H9 (cell line): ENCODE results near the gene NTSR2. TPM values are rescaled to one million over a fixed set of nuclear protein-coding genes. Genes with fewer than 3 reads are reported as not detected.

Source experiments
- DNase-seq: peaks from one replicate; pipeline ENCODE4 v3.0.0-alpha.2; 2017
- H2AFZ ChIP-seq: one replicate; pipeline ENCODE4 v1.6.1; 2013; ENCODE audit warnings: mild to moderate bottlenecking, low read length, control low read depth, moderate library complexity
- H2AK5ac ChIP-seq: 2 replicates; pipeline ENCODE4 v1.6.1; 2013; ENCODE audit warnings: low read length, control low read depth, mixed read lengths; ENCODE audit not compliant: insufficient read length
- H2BK120ac ChIP-seq: one replicate; pipeline ENCODE4 v1.6.1; 2013; ENCODE audit warnings: low read depth, mild to moderate bottlenecking, low read length, control low read depth, inconsistent platforms; ENCODE audit not compliant: poor library complexity, severe bottlenecking
- H2BK12ac ChIP-seq: 2 replicates; pipeline ENCODE4 v1.6.1; 2013; ENCODE audit warnings: low read length, control low read depth, mixed read lengths, low read depth; ENCODE audit not compliant: insufficient read length
- H2BK15ac ChIP-seq: 2 replicates; pipeline ENCODE4 v1.6.1; 2013; ENCODE audit warnings: low read depth, low read length, control low read depth
- H2BK20ac ChIP-seq: one replicate; pipeline ENCODE4 v1.6.1; 2013; ENCODE audit warnings: low read depth, mild to moderate bottlenecking, low read length, control low read depth, inconsistent platforms; ENCODE audit not compliant: poor library complexity, severe bottlenecking
- H2BK5ac ChIP-seq: 2 replicates; pipeline ENCODE4 v1.6.1; 2013; ENCODE audit warnings: low read length, control low read depth, mixed read lengths; ENCODE audit not compliant: insufficient read length
- H3K14ac ChIP-seq: 2 replicates; pipeline ENCODE4 v1.6.1; 2013; ENCODE audit warnings: low read length, control low read depth; ENCODE audit not compliant: insufficient read depth
- H3K18ac ChIP-seq: 2 replicates; pipeline ENCODE4 v1.6.1; 2013; ENCODE audit warnings: low read depth, mild to moderate bottlenecking, mixed read lengths, low read length, control low read depth; ENCODE audit not compliant: insufficient read length
- H3K23ac ChIP-seq: 2 replicates; pipeline ENCODE4 v1.6.1; 2013; ENCODE audit warnings: low read length, control low read depth, mixed read lengths, low read depth; ENCODE audit not compliant: insufficient read length
- H3K23me2 ChIP-seq: 2 replicates; pipeline ENCODE4 v1.6.1; 2013; ENCODE audit warnings: low read depth, mild to moderate bottlenecking, mixed read lengths, low read length, control low read depth; ENCODE audit not compliant: insufficient read length, poor library complexity, severe bottlenecking
- H3K27ac ChIP-seq: 2 replicates; pipeline ENCODE4 v1.5.1; 2013; ENCODE audit warnings: low read length, control low read depth, mixed read lengths, low read depth; ENCODE audit not compliant: insufficient read length
- H3K27me3 ChIP-seq: 2 replicates; pipeline ENCODE4 v1.6.1; 2013; ENCODE audit warnings: low read length, control low read depth, inconsistent platforms; ENCODE audit not compliant: insufficient read depth
- H3K4ac ChIP-seq: 2 replicates; pipeline ENCODE4 v1.6.1; 2013; ENCODE audit warnings: low read depth, mild to moderate bottlenecking, control low read depth, inconsistent platforms, low read length, moderate library complexity
- H3K4me1 ChIP-seq: 2 replicates; pipeline ENCODE4 v1.6.1; 2013; ENCODE audit warnings: low read length, control low read depth, inconsistent platforms; ENCODE audit not compliant: insufficient read depth
- H3K4me2 ChIP-seq: 2 replicates; pipeline ENCODE4 v1.6.1; 2013; ENCODE audit warnings: low read length, control low read depth, mixed read lengths; ENCODE audit not compliant: insufficient read length, insufficient read depth
- H3K56ac ChIP-seq: 2 replicates; pipeline ENCODE4 v1.6.1; 2013; ENCODE audit warnings: low read depth, mild to moderate bottlenecking, mixed read lengths, low read length, control low read depth; ENCODE audit not compliant: insufficient read length
- H3K79me1 ChIP-seq: 2 replicates; pipeline ENCODE4 v1.6.1; 2013; ENCODE audit warnings: low read depth, mild to moderate bottlenecking, moderate library complexity, low read length, control low read depth, inconsistent platforms; ENCODE audit not compliant: insufficient read depth, poor library complexity, severe bottlenecking
- H3K79me2 ChIP-seq: 2 replicates; pipeline ENCODE4 v1.6.1; 2013; ENCODE audit warnings: low read length, control low read depth, inconsistent platforms; ENCODE audit not compliant: insufficient read depth
- H3K9ac ChIP-seq: 2 replicates; pipeline ENCODE4 v1.6.1; 2013; ENCODE audit warnings: low read length, control low read depth, mixed read lengths; ENCODE audit not compliant: insufficient read length; ENCODE audit errors: extremely low read depth
- H3K9me3 ChIP-seq: one replicate; pipeline ENCODE4 v1.6.1; 2013; ENCODE audit warnings: low read depth, low read length, inconsistent platforms; ENCODE audit not compliant: control insufficient read depth
- H3T11ph ChIP-seq: one replicate; pipeline ENCODE4 v1.6.1; 2013; ENCODE audit warnings: mild to moderate bottlenecking, low read length, control low read depth, inconsistent platforms
- H4K20me1 ChIP-seq: one replicate; pipeline ENCODE4 v1.6.1; 2013; ENCODE audit not compliant: control insufficient read depth, insufficient read length, insufficient read depth
- H4K5ac ChIP-seq: 2 replicates; pipeline ENCODE4 v1.6.1; 2013; ENCODE audit warnings: low read depth, mild to moderate bottlenecking, mixed read lengths, low read length, control low read depth; ENCODE audit not compliant: insufficient read length
- H4K8ac ChIP-seq: replicated peaks from 2 replicates; pipeline ENCODE4 v1.6.1; 2013; ENCODE audit warnings: low read length, control low read depth, mixed read lengths, low read depth; ENCODE audit not compliant: insufficient read length
- H4K91ac ChIP-seq: 2 replicates; pipeline ENCODE4 v1.6.1; 2013; ENCODE audit warnings: low read depth, mild to moderate bottlenecking, moderate library complexity, mixed read lengths, low read length, control low read depth; ENCODE audit not compliant: insufficient read length
- H3K27ac Mint-ChIP-seq, 3 experiments: 2 replicates in 2 of 3; 3 replicates in 1 of 3; pipeline ENCODE4 v1.8.0; 2020 to 2021; ENCODE audit warnings: mixed read lengths in 3 of 3, mild to moderate bottlenecking in 1 of 3, moderate library complexity in 1 of 3
- H3K27me3 Mint-ChIP-seq: 2 replicates; pipeline ENCODE4 v1.8.0; 2021; ENCODE audit warnings: low read depth, mild to moderate bottlenecking, moderate library complexity, mixed read lengths
- H3K36me3 Mint-ChIP-seq, 3 experiments: 2 replicates in 2 of 3; 3 replicates in 1 of 3; pipeline ENCODE4 v1.8.0; 2020 to 2021; ENCODE audit warnings: low read depth in 3 of 3, mixed read lengths in 3 of 3; ENCODE audit not compliant: insufficient read depth in 1 of 3
- H3K4me1 Mint-ChIP-seq, 2 experiments: 2 replicates each; pipeline ENCODE4 v1.8.0; 2020; ENCODE audit warnings: mixed read lengths in 2 of 2
- H3K4me3 Mint-ChIP-seq, 2 experiments: 2 replicates in 1 of 2; 3 replicates in 1 of 2; pipeline ENCODE4 v1.8.0; 2020 to 2021; ENCODE audit warnings: mild to moderate bottlenecking in 2 of 2, mixed read lengths in 2 of 2, moderate library complexity in 1 of 2
- H3K9me3 Mint-ChIP-seq, 2 experiments: 2 replicates in 1 of 2; 3 replicates in 1 of 2; pipeline ENCODE4 v1.8.0; 2020; ENCODE audit warnings: mild to moderate bottlenecking in 2 of 2, mixed read lengths in 2 of 2, moderate library complexity in 1 of 2
- CTCF ChIP-seq: fragments of 200-600 bp; sonication (generic); conservative IDR thresholded peaks from 3 replicates; pipeline ENCODE4 v1.8.0; 2021; ENCODE audit warnings: antibody characterized with exemption, mild to moderate bottlenecking
- WGBS: extraction: QIAGEN DNeasy Blood & Tissue Kit; methylation state at CpG from one replicate; pipeline ENCODE4 v1.1.7; 2013; ENCODE audit warnings: missing lambda C conversion rate, low lambda C conversion rate, mixed read lengths; ENCODE audit not compliant: insufficient read length; ENCODE audit errors: extremely low coverage; 5-methylcytosine and 5-hydroxymethylcytosine counted together
- total RNA-seq: library from RNA; stranded (reverse); gene quantifications from 2 replicates; pipeline ENCODE4 v1.2.1, GENCODE V29; 2021

Gene NTSR2
- total RNA-seq, 1 experiment from 2014 or later, result not detected

- Histone ChIP-seq H3K56ac (no peak overlapping the region), H3K9me3 (no peaks in the 10 kb centered on the region), H4K5ac (no peak overlapping the region), H4K91ac (no peak overlapping the region), H2BK15ac (no peak overlapping the region), H3K4ac (no peak overlapping the region), H2AFZ (no peak overlapping the region), H4K20me1 (no peaks in the 10 kb centered on the region), H4K8ac (no peak overlapping the region), H3K79me2 (no peaks in the 10 kb centered on the region), H3K18ac (no peak overlapping the region), H2BK5ac (no peak overlapping the region), H3K27me3 (no peaks in the 10 kb centered on the region), H3K23me2 (no peaks in the 10 kb centered on the region), H3K14ac (no peak overlapping the region), H3K4me1 (no peaks in the 10 kb centered on the region), H2BK120ac (no peak overlapping the region), H3K79me1 (no peaks in the 10 kb centered on the region), H2BK20ac (no peak overlapping the region), H3K23ac (no peak overlapping the region), H2BK12ac (no peak overlapping the region), H2AK5ac (no peak overlapping the region), H3T11ph (no peak overlapping the region), H3K27ac (no peak overlapping the region), H3K9ac (no peak overlapping the region), H3K4me2 (no peak overlapping the region)
- Mint-ChIP-seq H3K4me3 (no peak overlapping the region), H3K4me1 (no peaks in the 10 kb centered on the region), H3K27me3 (no peaks in the 10 kb centered on the region), H3K27ac (no peak overlapping the region), H3K36me3 (peaks cover 31 to 40% (median 36%) of the 10 kb centered on the region in 3 experiments), H3K9me3 (no peaks in the 10 kb centered on the region; a peak in 1 of 5 replicates)
- WGBS, result no CpG with 5 or more reads among the region's 2 CpGs
- DNase-seq, result no peak
- TF ChIP-seq CTCF, result no peak
Observed at GRCh38 chr2:11621410-11621809, 48.6 kb downstream of the NTSR2 start.
